COLO829 (cell line): ENCODE data around the gene TRAPPC2L.
A peak's percentile ranks its signal among the peaks of the same experiment; 100 is the strongest.
"Not testable (repeated sequence)": the region's sequence is repeated elsewhere in the genome, so short reads cannot be mapped to it uniquely, and the experiment has no call there.

Experiments used
- DNase-seq: peaks from one replicate; pipeline ENCODE4 v3.0.0; 2012; ENCODE audit warnings: low spot score

The TRAPPC2L gene

GRCh38 chr16:88878967-88879787, 22.2 kb downstream of the TRAPPC2L start:
- DNase-seq = no peak

DNA sequence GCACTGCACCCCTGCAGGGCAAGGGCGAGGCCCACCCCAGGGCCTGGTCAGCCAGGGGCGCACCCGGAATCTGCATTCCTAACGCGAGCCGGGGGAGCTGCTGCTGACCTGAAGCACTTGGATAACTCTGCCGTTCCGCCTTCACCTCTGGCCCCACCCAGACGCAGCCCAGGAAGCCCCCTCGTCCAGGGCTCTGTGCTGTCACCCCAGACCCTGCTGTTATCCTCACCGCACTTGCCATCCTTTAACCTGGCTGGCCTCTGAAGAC, 22.8 kb downstream of the TRAPPC2L start:
- no peak for DNase-seq

DNA sequence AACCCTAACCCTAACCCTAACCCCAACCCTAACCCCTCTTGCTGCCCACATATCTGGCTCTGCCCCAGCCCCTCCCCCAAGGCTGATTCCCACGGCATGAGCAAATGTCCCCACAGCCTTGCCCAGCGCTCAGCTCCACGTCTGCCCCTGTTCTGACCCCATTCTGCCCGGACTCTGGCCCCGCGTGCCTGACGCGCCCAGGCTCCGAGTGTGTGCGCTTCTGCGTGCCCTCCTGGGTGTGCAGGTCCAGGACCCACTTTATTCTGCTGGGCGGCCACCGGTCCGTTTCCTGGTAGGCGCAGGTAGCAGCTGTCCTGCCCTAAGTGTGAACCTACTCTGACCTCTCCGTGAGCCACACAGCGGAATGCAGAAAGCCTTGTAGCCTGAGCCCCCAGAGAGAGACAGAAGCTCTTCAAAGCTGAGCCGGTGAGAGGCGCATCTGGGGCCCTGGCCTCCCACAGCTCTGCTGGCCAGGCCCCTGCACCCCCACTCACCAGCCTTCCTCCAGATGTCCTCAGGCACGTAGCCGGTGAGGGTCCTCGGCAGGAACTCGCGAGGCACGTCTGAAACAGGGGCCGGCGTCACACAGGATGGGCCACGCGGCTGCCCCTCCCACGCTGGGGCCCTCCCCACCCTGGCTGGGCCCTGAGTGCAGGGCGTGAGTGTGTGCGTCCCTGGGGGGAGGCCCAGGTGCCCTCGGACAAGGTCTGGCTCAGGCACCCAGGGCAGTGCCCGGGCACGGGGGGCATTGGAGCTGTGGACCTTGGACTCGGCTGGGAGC, 23.5 kb downstream of the TRAPPC2L start:
- no peak for DNase-seq

DNA sequence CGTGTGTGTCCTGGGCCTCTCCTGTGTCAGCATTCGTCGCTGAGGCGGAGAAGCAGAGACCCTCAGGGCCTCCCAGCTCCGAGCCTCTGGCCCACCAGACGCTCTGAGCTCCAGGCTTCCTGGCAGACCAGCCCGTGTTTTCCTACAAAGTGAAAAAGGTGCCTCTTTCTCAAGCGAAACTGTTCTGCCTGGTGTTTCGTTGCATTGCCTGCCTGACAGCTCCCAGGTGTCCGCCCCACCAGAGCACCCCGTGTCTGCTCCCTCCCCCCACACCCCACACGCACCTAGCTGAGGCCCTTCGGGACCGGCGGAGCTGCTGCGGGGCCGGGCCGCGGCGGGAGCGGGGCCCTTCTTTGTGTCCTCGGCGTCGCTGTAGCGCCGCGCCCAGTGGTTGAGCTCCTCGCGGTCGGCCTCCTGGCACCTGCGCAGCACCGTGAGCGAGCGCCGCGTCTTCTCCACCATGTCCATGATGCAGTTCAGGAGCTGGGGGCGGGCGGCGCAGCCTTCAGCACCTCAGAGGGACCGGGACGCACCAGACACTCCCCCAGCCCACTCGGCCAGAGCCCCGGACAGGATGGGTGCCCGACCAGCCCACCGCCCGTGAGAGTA, 24.2 kb downstream of the TRAPPC2L start:
- no peak for DNase-seq

GRCh38 chr16:88881675-88882357, 24.9 kb downstream of the TRAPPC2L start:
- no peak for DNase-seq

- DNase-seq = peak; percentile 4
Measured at GRCh38 chr16:88882358-88883030, 25.6 kb downstream of the TRAPPC2L start.

DNA sequence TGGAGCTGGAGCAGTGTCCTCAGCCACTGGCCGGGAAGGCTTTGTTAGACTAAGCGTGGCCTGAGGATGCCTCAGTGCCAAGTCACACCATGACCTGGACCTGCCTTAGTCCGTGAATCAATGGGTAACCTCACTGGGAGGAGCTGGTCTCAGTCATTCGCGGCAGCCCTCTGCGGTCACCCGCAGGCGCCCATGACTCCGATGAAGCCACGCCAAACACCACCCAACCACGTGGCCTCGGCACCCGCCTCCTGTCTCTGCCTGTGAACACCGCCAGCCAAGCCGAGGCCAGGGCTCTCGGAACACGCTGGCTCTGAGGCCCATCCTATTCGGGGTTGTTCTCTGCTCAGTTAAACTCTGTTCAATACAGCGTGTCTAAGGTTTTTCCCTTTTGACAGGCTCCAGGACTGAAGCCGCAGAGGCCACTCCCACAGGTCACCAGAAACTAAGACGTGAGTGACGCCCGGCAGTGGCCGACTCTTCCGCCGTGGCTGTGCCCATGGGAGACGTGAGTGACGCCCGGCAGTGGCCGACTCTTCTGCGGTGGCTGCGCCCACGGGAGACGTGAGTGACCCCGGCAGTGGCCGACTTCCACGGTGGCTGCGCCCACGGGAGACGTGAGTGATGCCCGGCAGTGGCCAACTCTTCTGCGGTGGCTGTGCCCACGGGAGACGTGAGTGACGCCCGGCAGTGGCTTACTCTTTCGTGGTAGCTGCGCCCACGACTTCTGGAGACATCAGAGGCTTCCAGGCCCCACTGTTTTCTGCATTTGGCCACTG, 26.4 kb downstream of the TRAPPC2L start:
- DNase-seq = no peak

- no peak for DNase-seq
Measured at GRCh38 chr16:88883946-88884345, 27.0 kb downstream of the TRAPPC2L start.

- DNase-seq = no peak
Measured at GRCh38 chr16:88884569-88885271, 27.8 kb downstream of the TRAPPC2L start.

DNA sequence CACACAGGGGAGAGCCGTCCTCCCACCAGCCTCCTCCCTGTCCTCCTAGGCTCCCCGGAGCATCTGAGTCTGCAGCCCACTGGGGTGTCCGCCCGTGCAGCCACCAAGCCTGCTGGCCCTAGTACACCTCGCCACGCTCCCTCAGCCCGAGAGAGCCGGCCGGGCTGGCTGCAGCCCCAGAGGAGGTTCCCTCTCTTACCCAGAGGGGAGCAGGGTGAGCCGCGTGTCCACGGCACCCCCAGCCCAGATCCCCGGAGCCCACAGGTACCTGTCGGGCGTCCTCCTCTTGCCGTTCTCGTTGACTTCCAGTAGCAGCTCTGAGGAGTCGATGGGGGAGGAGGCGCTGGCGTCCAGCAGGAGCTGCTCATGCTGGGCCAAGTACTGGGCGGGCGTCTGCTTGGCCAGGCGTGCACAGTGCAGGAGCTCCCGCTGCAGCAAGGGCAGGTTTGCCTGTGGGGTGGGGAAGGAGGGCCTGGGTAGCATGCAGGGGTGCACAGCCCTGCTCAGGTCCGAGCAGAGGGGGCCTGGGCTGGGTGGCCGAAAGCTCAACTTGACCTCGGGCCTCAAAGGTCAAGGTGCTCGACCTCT, 28.9 kb downstream of the TRAPPC2L start:
- DNase-seq = no peak

DNA sequence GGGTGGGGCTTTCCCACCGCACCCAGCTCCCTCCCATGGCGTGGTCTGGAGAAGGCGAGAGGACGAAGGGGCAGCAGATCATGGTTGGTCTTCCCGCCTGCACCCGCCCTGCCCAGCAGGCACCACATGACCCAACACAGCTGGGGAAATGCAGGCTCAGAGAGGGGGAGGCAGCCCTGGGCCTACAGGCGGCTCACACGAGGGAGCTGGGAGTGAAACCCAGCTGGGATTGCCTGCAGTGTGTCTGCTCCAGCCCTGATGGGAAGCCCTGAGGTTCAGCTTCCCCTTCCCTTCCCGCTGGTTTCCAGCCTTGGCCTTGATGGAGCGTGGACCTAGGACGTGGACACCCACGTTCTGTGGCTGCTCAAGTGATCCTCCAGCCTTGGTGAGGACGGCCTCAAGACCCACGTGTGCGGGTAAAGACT, 29.5 kb downstream of the TRAPPC2L start:
- DNase-seq = no peak

GRCh38 chr16:88886845-88887521, 30.1 kb downstream of the TRAPPC2L start:
- DNase-seq = no peak

GRCh38 chr16:88888057-88888456, 31.1 kb downstream of the TRAPPC2L start:
- DNase-seq = no peak

DNA sequence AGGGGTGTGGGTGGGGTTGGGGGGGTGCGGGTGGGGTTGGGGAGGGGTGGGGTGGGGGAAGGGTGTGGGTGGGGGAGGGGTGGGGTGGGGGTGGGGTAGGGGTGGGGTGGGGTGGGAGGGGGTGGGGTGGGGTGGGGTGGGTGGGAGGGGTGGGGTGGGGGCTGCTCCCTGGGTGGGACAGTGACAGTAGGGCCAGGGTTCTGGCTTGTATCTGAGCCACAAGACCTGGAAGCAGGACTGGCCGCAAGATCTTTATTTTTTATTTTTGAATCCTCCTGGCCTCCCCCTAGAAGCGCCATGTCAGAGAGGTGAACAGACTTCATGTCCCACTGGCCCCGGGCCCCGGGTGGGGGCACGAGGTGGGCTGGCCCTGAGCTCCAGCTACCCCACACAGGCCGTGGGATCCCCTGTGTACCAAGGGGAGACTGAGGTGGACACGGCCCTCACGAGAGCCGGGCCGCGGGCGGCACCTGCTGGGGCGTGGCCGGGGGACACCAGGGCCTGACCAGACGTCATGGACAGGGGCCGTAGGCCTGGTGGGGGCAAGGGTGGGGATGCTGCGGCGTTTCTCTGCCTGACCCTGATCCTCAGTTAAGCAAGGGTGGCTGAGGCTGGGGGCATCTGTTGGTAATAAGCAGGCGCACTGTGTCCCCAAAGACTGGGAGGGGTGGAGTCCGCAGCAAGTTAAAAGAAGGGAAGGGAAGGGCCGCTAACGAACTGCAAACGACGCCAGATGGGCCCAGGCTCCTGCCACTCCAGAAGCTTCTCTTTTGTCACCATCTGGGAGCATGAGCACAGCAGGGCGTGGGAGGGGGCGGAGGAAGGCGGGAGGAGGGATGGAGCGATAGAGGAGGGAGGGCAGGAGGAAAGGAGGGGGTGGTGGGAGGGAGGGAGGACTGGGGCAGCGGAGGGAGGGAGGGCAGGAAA, 31.8 kb downstream of the TRAPPC2L start:
- DNase-seq = no peak

DNA sequence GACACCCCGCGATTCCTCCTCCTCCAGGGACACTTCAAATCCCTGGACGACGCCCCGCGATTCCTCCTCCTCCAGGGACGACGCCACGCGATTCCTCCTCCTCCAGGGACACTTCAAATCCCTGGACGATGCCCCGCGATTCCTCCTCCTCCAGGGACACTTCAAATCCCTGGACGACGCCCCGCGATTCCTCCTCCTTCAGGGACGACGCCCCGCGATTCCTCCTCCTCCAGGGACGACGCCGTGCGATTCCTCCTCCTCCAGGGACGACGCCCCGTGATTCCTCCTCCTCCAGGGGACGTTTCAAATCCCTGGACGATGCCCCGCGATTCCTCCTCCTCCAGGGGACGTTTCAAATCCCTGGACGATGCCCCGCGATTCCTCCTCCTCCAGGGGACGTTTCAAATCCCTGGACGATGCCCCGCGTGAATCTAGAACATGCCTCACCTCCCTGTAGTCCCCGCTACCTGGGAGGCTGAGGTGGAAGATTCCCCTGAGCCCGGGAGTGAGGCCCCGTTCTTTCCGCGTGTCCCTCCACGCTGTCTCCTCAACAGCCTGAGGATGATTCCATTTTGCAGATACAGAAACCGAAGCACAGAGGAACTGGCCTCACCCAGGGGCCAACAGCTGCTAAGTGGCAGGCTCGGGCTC, 32.9 kb downstream of the TRAPPC2L start:
- DNase-seq = not testable (repeated sequence)

GRCh38 chr16:88891083-88891482, 34.2 kb downstream of the TRAPPC2L start:
- no peak for DNase-seq

DNA sequence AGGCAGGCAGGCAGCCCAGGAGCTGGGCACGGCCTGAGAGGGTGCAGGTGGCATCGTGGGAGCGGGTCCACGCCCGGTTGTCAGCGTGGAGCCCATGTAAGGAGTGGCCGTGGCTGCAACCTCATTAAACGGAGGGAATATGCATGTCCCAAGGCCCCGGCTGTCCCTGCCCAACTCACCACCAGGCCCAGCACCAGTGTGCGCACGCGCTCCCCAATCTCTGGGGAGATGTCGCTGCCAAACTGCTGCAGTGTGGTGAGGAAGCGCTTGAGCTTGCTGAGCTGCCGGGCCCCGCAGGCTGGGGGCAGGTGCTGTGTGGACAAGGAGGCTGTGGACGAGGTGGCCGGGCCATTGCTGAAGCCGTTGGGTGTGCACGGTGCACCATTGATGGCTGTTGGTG, 35.1 kb downstream of the TRAPPC2L start:
- DNase-seq = no peak
